Sigmoid colon (tissue), 7 donors: Measurements from ENCODE around the gene ZBTB14. TPM values are rescaled to one million over a fixed set of nuclear protein-coding genes. Genes with fewer than 3 reads are reported as not detected.

Experiments
- DNase-seq: peaks from one replicate; pipeline ENCODE4 v3.0.0-alpha.2; 2019
- H3K27ac ChIP-seq, 4 donors: fragments of 200-600 bp; sonication (generic); one replicate each; pipeline ENCODE4 v1.5.1; 2016 to 2019; ENCODE audit warnings: mild to moderate bottlenecking in 1 of 4
- H3K27me3 ChIP-seq, 3 donors: fragments of 200-600 bp; sonication (generic); one replicate each; pipeline ENCODE4 v1.5.1; 2019; ENCODE audit warnings: mild to moderate bottlenecking in 1 of 3
- H3K36me3 ChIP-seq, 4 donors: fragments of 200-600 bp; sonication (generic); one replicate each; pipeline ENCODE4 v1.5.1; 2016 to 2019
- H3K4me1 ChIP-seq, 4 donors: fragments of 200-600 bp; sonication (generic); one replicate each; pipeline ENCODE4 v1.5.1; 2017 to 2019
- H3K4me3 ChIP-seq, 4 donors: fragments of 200-600 bp; sonication (generic); one replicate each; pipeline ENCODE4 v1.5.1; 2017 to 2019; ENCODE audit warnings: mild to moderate bottlenecking in 2 of 4, moderate library complexity in 1 of 4
- H3K9me3 ChIP-seq, 4 donors: fragments of 200-600 bp in 3 of 4; sonication (generic) in 3 of 4; one replicate each; pipeline versions ENCODE4 v1.5.1 to v1.6.1; 2013 to 2019
- CTCF ChIP-seq, 4 experiments: fragments of 450-650 bp in 3 of 4; fragments of 200-600 bp in 1 of 4; IDR thresholded peaks; one replicate each; pipeline ENCODE4 v1.5.1; 2016 to 2019; ENCODE audit warnings: antibody characterized with exemption in 4 of 4, mild to moderate bottlenecking in 3 of 4, moderate library complexity in 2 of 4
- EP300 ChIP-seq, 4 donors: sonication (generic); formaldehyde crosslinking; IDR thresholded peaks; one replicate each; pipeline ENCODE4 v1.6.1; 2017; ENCODE audit warnings: antibody characterized with exemption in 4 of 4
- POLR2A ChIP-seq, 2 donors: fragments of 450-650 bp; IDR thresholded peaks; one replicate each; pipeline ENCODE4 v1.6.1; 2016; ENCODE audit warnings: antibody characterized with exemption in 2 of 2, mild to moderate bottlenecking in 2 of 2, moderate library complexity in 2 of 2
- POLR2AphosphoS5 ChIP-seq, 4 donors: sonication (generic); formaldehyde crosslinking; IDR thresholded peaks; one replicate each; pipeline ENCODE4 v1.6.1; 2017; ENCODE audit warnings: antibody characterized with exemption in 4 of 4
- WGBS, 2 donors: extraction: QIAGEN DNeasy Blood & Tissue Kit; methylation state at CpG; one replicate each; pipeline ENCODE4 v1.1.7; 2013; 5-methylcytosine and 5-hydroxymethylcytosine counted together
- intact Hi-C: fragments of 100-400 bp; cut with DNase I; formaldehyde crosslinking; loops from one replicate; pipeline ENCODE4 v1.15.1; 2023
- polyA plus RNA-seq, 3 donors: library from polyadenylated mRNA; stranded (reverse); fragments of 200-250 nt; gene quantifications; one replicate each; pipeline ENCODE4 v1.2.3, GENCODE V29; 2013
- total RNA-seq, 4 donors: library from RNA; depleted of rRNA; stranded (reverse); fragments of >200 nt; gene quantifications; one replicate each; pipeline ENCODE4 v1.1.0, GENCODE V29; 2016
- donor health status: healthy with polysubstance abuse.
- donor health status: Bipolar disorder and iron deficiency.
- donor health status: healthy.

The ZBTB14 gene
- total and polyA plus RNA-seq, 7 donors = 5.3 to 16.1 (median 9.9) TPM

GRCh38 chr18:5286525-5286924 is 9.0 kb downstream of the ZBTB14 start:
- no peak for DNase-seq
- Histone ChIP-seq H3K4me1 (no peaks in the 10 kb centered on the region), H3K9me3 (no peaks in the 10 kb centered on the region), H3K27ac (no peak overlapping the region), H3K27me3 (no peaks in the 10 kb centered on the region), H3K4me3 (no peak overlapping the region), H3K36me3 (peaks cover 1 to 17% (median 7%) of the 10 kb centered on the region in 4 donors)
- TF ChIP-seq POLR2AphosphoS5 (IDR thresholded peaks at IDR 0.05) = no peak
- no peak for TF ChIP-seq EP300 (IDR thresholded peaks at IDR 0.05)
- no peak for TF ChIP-seq CTCF (IDR thresholded peaks at IDR 0.05)
- no peak for TF ChIP-seq POLR2A (IDR thresholded peaks at IDR 0.05)
- intact Hi-C loops = no loop called here

- no peaks in the 10 kb centered on the region for H3K4me1 ChIP-seq
- peaks cover 0 to 5% (median 0%) of the 10 kb centered on the region in 4 donors for H3K36me3 ChIP-seq
- TF ChIP-seq POLR2A (IDR thresholded peaks at IDR 0.05) (no peak), POLR2AphosphoS5 (IDR thresholded peaks at IDR 0.05) (no peak), EP300 (IDR thresholded peaks at IDR 0.05) (no peak), CTCF (IDR thresholded peaks at IDR 0.05) (no peak)
- H3K27ac ChIP-seq = no peak overlapping the region
- intact Hi-C loops = no loop called here
- no peak for DNase-seq
- 59 to 63% methylated on average over 2 of the region's 2 CpGs for WGBS, 2 donors
- H3K27me3 ChIP-seq = no peaks in the 10 kb centered on the region
- no peaks in the 10 kb centered on the region for H3K9me3 ChIP-seq
- no peak overlapping the region for H3K4me3 ChIP-seq
These were observed 10.2 kb downstream of the ZBTB14 start for GRCh38 chr18:5285326-5285725.

GRCh38 chr18:5284808-5285207 is 10.7 kb downstream of the ZBTB14 start:
- DNase-seq = no peak
- Histone ChIP-seq H3K4me1 (no peaks in the 10 kb centered on the region), H3K27ac (no peak overlapping the region), H3K27me3 (no peaks in the 10 kb centered on the region), H3K4me3 (no peak overlapping the region), H3K36me3 (no peaks in the 10 kb centered on the region), H3K9me3 (no peaks in the 10 kb centered on the region)
- intact Hi-C loops = no loop called here
- TF ChIP-seq CTCF (IDR thresholded peaks at IDR 0.05) = no peak
- no peak for TF ChIP-seq EP300 (IDR thresholded peaks at IDR 0.05)
- no peak for TF ChIP-seq POLR2A (IDR thresholded peaks at IDR 0.05)
- no peak for TF ChIP-seq POLR2AphosphoS5 (IDR thresholded peaks at IDR 0.05)
- 84 to 87% methylated on average over 7 of the region's 7 CpGs for WGBS, 2 donors

- intact Hi-C loops = no loop called here
- no peaks in the 10 kb centered on the region for H3K4me1 ChIP-seq
- WGBS, 2 donors = 88 to 90% methylated on average over 1 of the region's 1 CpG
- no peak overlapping the region for H3K27ac ChIP-seq
- H3K4me3 ChIP-seq = no peak overlapping the region
- DNase-seq = no peak
- TF ChIP-seq POLR2A (IDR thresholded peaks at IDR 0.05) (no peak), CTCF (IDR thresholded peaks at IDR 0.05) (no peak), POLR2AphosphoS5 (IDR thresholded peaks at IDR 0.05) (no peak), EP300 (IDR thresholded peaks at IDR 0.05) (no peak)
- no peaks in the 10 kb centered on the region for H3K36me3 ChIP-seq
- no peaks in the 10 kb centered on the region for H3K27me3 ChIP-seq
- H3K9me3 ChIP-seq = peaks cover 0 to 3% (median 0%) of the 10 kb centered on the region in 4 donors
These were observed 12.8 kb downstream of the ZBTB14 start for GRCh38 chr18:5282770-5283169.

- peaks cover 0 to 3% (median 0%) of the 10 kb centered on the region in 4 donors for H3K9me3 ChIP-seq
- no peak overlapping the region for H3K4me3 ChIP-seq
- TF ChIP-seq POLR2A (IDR thresholded peaks at IDR 0.05) (no peak), CTCF (IDR thresholded peaks at IDR 0.05) (no peak)
- DNase-seq = no peak
- WGBS, 2 donors = 23 to 46% methylated on average over 3 of the region's 3 CpGs
- no peaks in the 10 kb centered on the region for H3K36me3 ChIP-seq
- no peaks in the 10 kb centered on the region for H3K27me3 ChIP-seq
- no peak overlapping the region for H3K27ac ChIP-seq
- intact Hi-C loops = no loop called here
- no peaks in the 10 kb centered on the region for H3K4me1 ChIP-seq
These were observed 18.6 kb downstream of the ZBTB14 start for GRCh38 chr18:5276947-5277346.
